ENCODE measurements around the gene FHIT. TPM values are rescaled to one million over a fixed set of nuclear protein-coding genes. Genes with fewer than 3 reads are reported as not detected.
"Not testable (repeated sequence)": the region's sequence is repeated elsewhere in the genome, so short reads cannot be mapped to it uniquely, and the experiment has no call there.

The FHIT gene
- total RNA-seq, 1 donor from 2014 or later: 11.7 TPM

GRCh38 chr3:60549863-60550262 lies 701.4 kb downstream of the FHIT start:
- H3K9me3 Mint-ChIP-seq: peaks cover 5% of the 10 kb centered on the region
- no peaks in the 10 kb centered on the region for H3K36me3 Mint-ChIP-seq
- H3K27ac Mint-ChIP-seq: no peak overlapping the region
- peaks cover 4% of the 10 kb centered on the region for H3K4me1 Mint-ChIP-seq (ENCODE audit: unreplicated experiment)
- no peak for TF ChIP-seq CTCF (conservative IDR thresholded peaks at IDR 0.05)
- no peak for DNase-seq (ENCODE audit: extremely low spot score, unreplicated experiment)
- no peak overlapping the region for H3K4me3 Mint-ChIP-seq
- no peaks in the 10 kb centered on the region for H3K27me3 Mint-ChIP-seq

GRCh38 chr3:60542995-60543394 lies 708.3 kb downstream of the FHIT start:
- H3K9me3 Mint-ChIP-seq: no peaks in the 10 kb centered on the region
- no peak overlapping the region for H3K4me3 Mint-ChIP-seq
- no peak for TF ChIP-seq CTCF (conservative IDR thresholded peaks at IDR 0.05)
- no peak overlapping the region for H3K27ac Mint-ChIP-seq
- H3K36me3 Mint-ChIP-seq: no peaks in the 10 kb centered on the region
- DNase-seq (ENCODE audit: extremely low spot score, unreplicated experiment): no peak
- H3K4me1 Mint-ChIP-seq (ENCODE audit: unreplicated experiment): peaks cover 4% of the 10 kb centered on the region
- H3K27me3 Mint-ChIP-seq: no peaks in the 10 kb centered on the region

- H3K4me3 Mint-ChIP-seq; H3K27ac Mint-ChIP-seq; H3K36me3 Mint-ChIP-seq; DNase-seq (ENCODE audit: extremely low spot score, unreplicated experiment); H3K4me1 Mint-ChIP-seq (ENCODE audit: unreplicated experiment); H3K9me3 Mint-ChIP-seq; H3K27me3 Mint-ChIP-seq: not testable (repeated sequence)
Observed at GRCh38 chr3:60539394-60539793, 711.9 kb downstream of the FHIT start.

DNA sequence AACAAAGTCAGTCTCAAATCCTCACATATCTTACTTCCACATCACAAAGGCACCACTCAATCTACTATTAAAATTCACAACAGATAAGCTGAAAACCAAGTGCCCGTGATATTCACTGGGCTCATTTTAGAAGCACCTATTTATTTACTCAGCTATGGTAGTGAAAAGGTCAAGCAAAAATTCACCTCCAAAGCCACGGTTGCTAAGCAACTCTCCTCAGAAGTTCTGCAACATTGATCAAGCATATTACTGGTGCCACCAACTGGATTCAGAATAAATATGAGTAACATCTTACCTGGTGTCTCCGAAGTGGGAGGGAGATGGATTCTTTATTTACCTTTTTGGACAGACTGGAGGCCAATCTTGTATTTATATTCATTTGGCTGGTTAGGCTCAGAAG lies 714.8 kb downstream of the FHIT start:
- H3K9me3 Mint-ChIP-seq: no peaks in the 10 kb centered on the region
- H3K4me1 Mint-ChIP-seq (ENCODE audit: unreplicated experiment): peaks cover 5% of the 10 kb centered on the region
- no peaks in the 10 kb centered on the region for H3K36me3 Mint-ChIP-seq
- DNase-seq (ENCODE audit: extremely low spot score, unreplicated experiment): no peak
- TF ChIP-seq CTCF (conservative IDR thresholded peaks at IDR 0.05): no peak
- H3K27me3 Mint-ChIP-seq: no peaks in the 10 kb centered on the region
- H3K4me3 Mint-ChIP-seq: no peak overlapping the region
- H3K27ac Mint-ChIP-seq: no peak overlapping the region

GRCh38 chr3:60531759-60532158 lies 719.5 kb downstream of the FHIT start:
- peaks cover 4% of the 10 kb centered on the region for H3K9me3 Mint-ChIP-seq
- no peak for TF ChIP-seq CTCF (conservative IDR thresholded peaks at IDR 0.05)
- H3K4me1 Mint-ChIP-seq (ENCODE audit: unreplicated experiment): peaks cover 5% of the 10 kb centered on the region
- DNase-seq (ENCODE audit: extremely low spot score, unreplicated experiment): no peak
- H3K27me3 Mint-ChIP-seq: no peaks in the 10 kb centered on the region
- H3K4me3 Mint-ChIP-seq: no peak overlapping the region
- H3K27ac Mint-ChIP-seq: no peak overlapping the region
- H3K36me3 Mint-ChIP-seq: no peaks in the 10 kb centered on the region

GRCh38 chr3:60528651-60529050 lies 722.6 kb downstream of the FHIT start:
- no peak for DNase-seq (ENCODE audit: extremely low spot score, unreplicated experiment)
- no peaks in the 10 kb centered on the region for H3K27me3 Mint-ChIP-seq
- no peak overlapping the region for H3K27ac Mint-ChIP-seq
- H3K9me3 Mint-ChIP-seq: peaks cover 8% of the 10 kb centered on the region
- no peak for TF ChIP-seq CTCF (conservative IDR thresholded peaks at IDR 0.05)
- no peaks in the 10 kb centered on the region for H3K4me1 Mint-ChIP-seq (ENCODE audit: unreplicated experiment)
- no peak overlapping the region for H3K4me3 Mint-ChIP-seq
- no peaks in the 10 kb centered on the region for H3K36me3 Mint-ChIP-seq
